Suprapubic skin (tissue), 4 donors: ENCODE measurements around the gene PIGV. TPM values are rescaled to one million over a fixed set of nuclear protein-coding genes. Genes with fewer than 3 reads are reported as not detected.
A peak's percentile ranks its signal among the peaks of the same experiment; 100 is the strongest.

Source experiments
- DNase-seq, 2 donors: peaks; one replicate each; pipeline ENCODE4 v3.0.0-alpha.2; 2019; ENCODE audit warnings: low spot score in 2 of 2
- H3K27ac ChIP-seq: fragments of 200-600 bp; sonication (generic); one replicate; pipeline ENCODE4 v1.5.1; 2019
- H3K27me3 ChIP-seq: fragments of 200-600 bp; sonication (generic); one replicate; pipeline ENCODE4 v1.5.1; 2019
- H3K36me3 ChIP-seq: fragments of 200-600 bp; sonication (generic); one replicate; pipeline ENCODE4 v1.5.1; 2019
- H3K4me1 ChIP-seq: fragments of 200-600 bp; sonication (generic); one replicate; pipeline ENCODE4 v1.5.1; 2019
- H3K4me3 ChIP-seq: fragments of 200-600 bp; sonication (generic); one replicate; pipeline ENCODE4 v1.5.1; 2019; ENCODE audit warnings: mild to moderate bottlenecking
- H3K9me3 ChIP-seq: fragments of 200-600 bp; sonication (generic); one replicate; pipeline ENCODE4 v1.5.1; 2019
- EP300 ChIP-seq: sonication (generic); formaldehyde crosslinking; IDR thresholded peaks from one replicate; pipeline ENCODE4 v1.6.1; 2017; ENCODE audit warnings: antibody characterized with exemption
- POLR2A ChIP-seq, 2 donors: fragments of 450-650 bp; IDR thresholded peaks; one replicate each; pipeline ENCODE4 v1.6.1; 2017; ENCODE audit warnings: antibody characterized with exemption in 2 of 2, mild to moderate bottlenecking in 2 of 2, moderate library complexity in 2 of 2
- POLR2AphosphoS5 ChIP-seq, 3 donors: sonication (generic); formaldehyde crosslinking; IDR thresholded peaks; one replicate each; pipeline ENCODE4 v1.6.1; 2017; ENCODE audit warnings: antibody characterized with exemption in 3 of 3
- WGBS: methylation state at CpG from one replicate; pipeline ENCODE4 v1.1.5; 2018; 5-methylcytosine and 5-hydroxymethylcytosine counted together
- total RNA-seq, 4 donors: library from RNA; depleted of rRNA; stranded (reverse); fragments of >200 nt; gene quantifications; one replicate each; pipeline ENCODE4 v1.1.0, GENCODE V29; 2016
- TF ChIP-seq, protein P1 (sequence below), 2 donors: fragments of 200-600 bp in 1 of 2; fragments of 450-650 bp in 1 of 2; sonication (generic) in 1 of 2; IDR thresholded peaks; one replicate each; pipeline ENCODE4 v1.5.1; 2016 to 2019; ENCODE audit warnings: antibody characterized with exemption in 2 of 2, mild to moderate bottlenecking in 1 of 2, moderate library complexity in 1 of 2

The PIGV gene
- total RNA-seq, 4 donors from 2014 or later, result 15.9 to 31.5 (median 25.6) TPM

DNA sequence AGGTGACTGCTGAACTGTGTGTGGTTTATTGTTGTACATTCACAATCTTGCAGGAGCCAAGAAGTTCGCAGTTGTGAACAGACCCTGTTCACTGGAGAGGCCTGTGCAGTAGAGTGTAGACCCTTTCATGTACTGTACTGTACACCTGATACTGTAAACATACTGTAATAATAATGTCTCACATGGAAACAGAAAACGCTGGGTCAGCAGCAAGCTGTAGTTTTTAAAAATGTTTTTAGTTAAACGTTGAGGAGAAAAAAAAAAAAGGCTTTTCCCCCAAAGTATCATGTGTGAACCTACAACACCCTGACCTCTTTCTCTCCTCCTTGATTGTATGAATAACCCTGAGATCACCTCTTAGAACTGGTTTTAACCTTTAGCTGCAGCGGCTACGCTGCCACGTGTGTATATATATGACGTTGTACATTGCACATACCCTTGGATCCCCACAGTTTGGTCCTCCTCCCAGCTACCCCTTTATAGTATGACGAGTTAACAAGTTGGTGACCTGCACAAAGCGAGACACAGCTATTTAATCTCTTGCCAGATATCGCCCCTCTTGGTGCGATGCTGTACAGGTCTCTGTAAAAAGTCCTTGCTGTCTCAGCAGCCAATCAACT lies 6.4 kb upstream of the PIGV start:
- peaks cover 59% of the 10 kb centered on the region for H3K36me3 ChIP-seq
- TF ChIP-seq, protein P1, sequence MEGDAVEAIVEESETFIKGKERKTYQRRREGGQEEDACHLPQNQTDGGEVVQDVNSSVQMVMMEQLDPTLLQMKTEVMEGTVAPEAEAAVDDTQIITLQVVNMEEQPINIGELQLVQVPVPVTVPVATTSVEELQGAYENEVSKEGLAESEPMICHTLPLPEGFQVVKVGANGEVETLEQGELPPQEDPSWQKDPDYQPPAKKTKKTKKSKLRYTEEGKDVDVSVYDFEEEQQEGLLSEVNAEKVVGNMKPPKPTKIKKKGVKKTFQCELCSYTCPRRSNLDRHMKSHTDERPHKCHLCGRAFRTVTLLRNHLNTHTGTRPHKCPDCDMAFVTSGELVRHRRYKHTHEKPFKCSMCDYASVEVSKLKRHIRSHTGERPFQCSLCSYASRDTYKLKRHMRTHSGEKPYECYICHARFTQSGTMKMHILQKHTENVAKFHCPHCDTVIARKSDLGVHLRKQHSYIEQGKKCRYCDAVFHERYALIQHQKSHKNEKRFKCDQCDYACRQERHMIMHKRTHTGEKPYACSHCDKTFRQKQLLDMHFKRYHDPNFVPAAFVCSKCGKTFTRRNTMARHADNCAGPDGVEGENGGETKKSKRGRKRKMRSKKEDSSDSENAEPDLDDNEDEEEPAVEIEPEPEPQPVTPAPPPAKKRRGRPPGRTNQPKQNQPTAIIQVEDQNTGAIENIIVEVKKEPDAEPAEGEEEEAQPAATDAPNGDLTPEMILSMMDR (IDR thresholded peaks at IDR 0.05), result no peak
- no peak for TF ChIP-seq POLR2AphosphoS5 (IDR thresholded peaks at IDR 0.05)
- no peak for TF ChIP-seq EP300
- TF ChIP-seq POLR2A (IDR thresholded peaks at IDR 0.05), result no peak
- 81% methylated on average over 11 of the region's 11 CpGs for WGBS

DNA sequence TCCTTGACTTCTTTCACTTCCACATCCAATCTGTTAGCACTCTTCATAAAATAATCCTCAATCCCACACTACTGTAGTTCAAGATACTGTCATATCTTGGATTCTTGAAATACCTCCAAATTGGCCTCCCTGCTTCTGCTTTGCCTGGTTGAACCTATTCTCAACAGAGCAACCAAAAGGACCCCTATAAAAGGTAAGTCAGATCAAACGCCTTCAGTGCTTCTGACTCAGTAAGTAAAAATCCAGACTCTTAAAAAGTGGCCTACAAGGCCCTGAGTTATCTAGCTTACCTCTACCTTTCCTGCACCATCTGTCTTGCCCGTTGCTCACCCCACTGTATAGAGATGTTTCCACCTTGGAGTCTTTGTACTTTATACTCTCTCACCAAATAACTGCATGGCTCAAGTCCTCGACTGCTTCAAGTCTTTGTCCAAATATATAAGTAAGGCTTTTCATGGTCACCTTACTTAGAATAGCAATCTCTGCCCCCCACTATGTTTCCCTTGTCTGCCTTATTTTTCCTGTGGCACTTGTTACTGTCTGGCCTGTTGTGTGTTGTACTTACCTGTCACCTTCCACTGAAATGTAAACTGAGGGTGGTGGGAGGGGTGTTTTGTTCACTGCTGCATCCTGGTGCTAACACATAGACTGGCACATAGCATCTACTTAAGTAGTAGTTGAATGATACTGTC lies 5.1 kb upstream of the PIGV start:
- no peaks in the 10 kb centered on the region for H3K9me3 ChIP-seq
- no peak for TF ChIP-seq POLR2AphosphoS5 (IDR thresholded peaks at IDR 0.05)
- no peak for TF ChIP-seq EP300
- TF ChIP-seq, protein P1 (IDR thresholded peaks at IDR 0.05), result no peak
- TF ChIP-seq POLR2A (IDR thresholded peaks at IDR 0.05), result no peak
- H3K4me1 ChIP-seq, result peaks cover 47% of the 10 kb centered on the region
- no peak overlapping the region for H3K27ac ChIP-seq
- DNase-seq, result no peak
- no peaks in the 10 kb centered on the region for H3K27me3 ChIP-seq
- peaks cover 46% of the 10 kb centered on the region for H3K36me3 ChIP-seq
- 81% methylated on average over 3 of the region's 3 CpGs for WGBS
- no peak overlapping the region for H3K4me3 ChIP-seq

More for the DNA sequence above, 6.4 kb upstream of the PIGV start:
- Histone ChIP-seq H3K9me3 (no peaks in the 10 kb centered on the region), H3K4me1 (peaks cover 38% of the 10 kb centered on the region), H3K27me3 (no peaks in the 10 kb centered on the region), H3K4me3 (no peak overlapping the region), H3K27ac (no peak overlapping the region)
- no peak for DNase-seq

DNA sequence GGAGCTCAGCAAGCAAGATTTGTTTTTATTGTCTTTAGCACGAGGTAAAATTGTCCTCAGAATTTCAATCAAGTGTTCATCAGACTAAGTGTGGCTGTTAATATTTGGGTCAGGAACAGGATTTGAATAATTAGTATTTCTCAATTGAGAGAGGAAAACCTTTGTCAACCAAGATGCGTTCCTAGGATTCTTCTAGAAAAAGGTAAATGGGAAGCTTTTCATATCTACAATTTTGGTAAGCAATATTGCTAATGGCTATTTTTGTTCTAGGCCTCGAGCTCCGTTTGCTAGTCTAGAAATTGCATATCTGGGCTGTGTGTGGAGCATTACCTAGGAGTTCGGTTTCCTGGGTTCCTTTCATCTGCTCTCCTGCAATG lies 4.1 kb upstream of the PIGV start:
- H3K9me3 ChIP-seq, result no peaks in the 10 kb centered on the region
- H3K4me1 ChIP-seq, result peaks cover 48% of the 10 kb centered on the region
- no peak for TF ChIP-seq POLR2AphosphoS5 (IDR thresholded peaks at IDR 0.05)
- TF ChIP-seq POLR2A (IDR thresholded peaks at IDR 0.05), result no peak
- TF ChIP-seq, protein P1 (IDR thresholded peaks at IDR 0.05), result no peak
- no peak for TF ChIP-seq EP300
- H3K36me3 ChIP-seq, result peaks cover 36% of the 10 kb centered on the region
- H3K4me3 ChIP-seq, result no peak overlapping the region
- no peaks in the 10 kb centered on the region for H3K27me3 ChIP-seq
- 83% methylated on average over 5 of the region's 5 CpGs for WGBS
- H3K27ac ChIP-seq, result peak overlapping the region; percentile 39
- DNase-seq, result no peak

DNA sequence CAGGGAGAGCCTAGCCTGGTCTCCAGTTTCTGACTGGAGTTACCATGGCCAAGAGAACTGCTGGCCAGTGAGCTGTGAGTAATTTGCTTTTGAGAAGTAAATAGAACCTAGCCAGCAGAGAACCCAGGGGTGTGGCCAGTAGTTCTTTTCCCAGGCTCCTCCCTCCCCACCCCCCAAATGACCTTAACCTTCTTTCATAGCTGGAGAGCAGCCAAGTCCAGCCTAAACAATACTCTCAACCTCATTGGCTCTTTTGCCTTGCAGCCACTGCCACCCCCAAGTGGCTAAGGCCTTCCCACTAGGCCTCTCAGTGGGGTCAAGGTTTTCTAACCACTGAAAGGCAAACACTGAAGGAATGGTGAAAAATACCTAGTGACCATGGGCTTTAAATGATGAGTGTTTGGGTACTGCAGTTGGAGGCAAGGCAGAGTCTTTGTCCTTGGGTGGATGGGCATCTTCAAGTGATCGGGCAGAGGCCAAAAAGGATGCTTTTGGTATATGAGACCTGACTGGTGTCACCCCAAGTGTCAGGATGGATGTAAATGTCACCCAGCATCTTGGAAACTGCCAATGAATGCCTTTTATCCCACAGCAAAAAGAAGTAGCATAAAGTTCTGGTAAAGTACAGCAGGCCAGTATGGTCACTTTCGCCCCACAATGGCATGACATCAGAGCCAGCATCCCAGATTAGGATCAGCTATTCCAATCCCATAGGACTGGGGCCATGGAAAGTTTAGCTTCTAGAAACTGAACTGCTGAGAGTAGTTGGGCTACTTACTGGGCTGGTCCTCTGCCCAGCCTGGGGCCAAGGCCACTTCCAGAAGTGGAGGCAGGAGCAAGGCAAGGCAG lies 3.5 kb upstream of the PIGV start:
- WGBS, result 92% methylated on average over 2 of the region's 2 CpGs
- Histone ChIP-seq H3K27me3 (no peaks in the 10 kb centered on the region), H3K36me3 (peaks cover 30% of the 10 kb centered on the region), H3K4me3 (no peak overlapping the region), H3K4me1 (peaks cover 51% of the 10 kb centered on the region), H3K9me3 (no peaks in the 10 kb centered on the region), H3K27ac (peak overlapping the region; percentile 39)
- no peak for DNase-seq
- TF ChIP-seq, protein P1 (IDR thresholded peaks at IDR 0.05), result no peak
- TF ChIP-seq POLR2AphosphoS5 (IDR thresholded peaks at IDR 0.05), result peak in 1 of 3 donors; percentile 35

DNA sequence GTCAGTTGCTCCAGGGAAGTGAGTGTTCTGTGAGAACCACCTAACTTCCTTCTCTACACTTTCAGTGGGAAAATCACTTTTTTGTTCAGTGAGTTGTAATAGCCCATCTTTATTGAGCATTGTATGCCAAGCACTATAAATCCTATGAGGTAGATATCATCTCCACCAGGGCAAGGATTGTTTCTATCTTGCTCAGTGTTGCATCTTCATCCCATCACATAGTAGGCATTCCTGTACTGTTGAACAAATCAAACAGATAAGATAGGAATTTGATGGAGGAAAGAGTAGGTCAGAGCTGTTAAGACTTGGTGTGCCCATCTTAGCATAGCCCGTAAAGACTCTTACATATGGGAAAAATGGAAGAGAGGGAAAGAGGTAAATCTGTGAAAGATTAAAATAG lies 2.9 kb upstream of the PIGV start:
- peak overlapping the region; percentile 39 for H3K27ac ChIP-seq
- H3K4me3 ChIP-seq, result no peak overlapping the region
- H3K36me3 ChIP-seq, result peaks cover 24% of the 10 kb centered on the region
- 100% methylated on average over 1 of the region's 1 CpG for WGBS
- no peak for TF ChIP-seq POLR2AphosphoS5 (IDR thresholded peaks at IDR 0.05)
- TF ChIP-seq POLR2A (IDR thresholded peaks at IDR 0.05), result no peak
- no peak for TF ChIP-seq EP300
- TF ChIP-seq, protein P1 (IDR thresholded peaks at IDR 0.05), result no peak
- H3K27me3 ChIP-seq, result no peaks in the 10 kb centered on the region
- H3K9me3 ChIP-seq, result no peaks in the 10 kb centered on the region
- H3K4me1 ChIP-seq, result peaks cover 57% of the 10 kb centered on the region
- DNase-seq, result no peak
